ENCODE data around the gene VWA3A. TPM values are rescaled to one million over a fixed set of nuclear protein-coding genes. Genes with fewer than 3 reads are reported as not detected.
A peak's percentile ranks its signal among the peaks of the same experiment; 100 is the strongest.
"Not testable (repeated sequence)": the region's sequence is repeated elsewhere in the genome, so short reads cannot be mapped to it uniquely, and the experiment has no call there.

Gene VWA3A
- total RNA-seq, 2 donors from 2014 or later, result 0.16 to 0.90 TPM

GRCh38 chr16:22163806-22164205 is 71.5 kb downstream of the VWA3A start:
- no peaks in the 10 kb centered on the region for H3K9me3 ChIP-seq (ENCODE audit: control insufficient read depth, low read length, poor library complexity, severe bottlenecking)
- Mint-ChIP-seq H3K4me3 (no peak overlapping the region), H3K27me3 (no peaks in the 10 kb centered on the region), H3K36me3 (ENCODE audit: low read depth) (peaks cover 3% of the 10 kb centered on the region), H3K4me1 (no peaks in the 10 kb centered on the region), H3K27ac (no peak overlapping the region)
- ATAC-seq (no peak), DNase-seq (no peak)

- no peak for DNase-seq
- H3K27me3 Mint-ChIP-seq, result no peaks in the 10 kb centered on the region
- peak overlapping the region; percentile 46 for H3K27ac Mint-ChIP-seq
- peaks cover 3% of the 10 kb centered on the region for H3K36me3 Mint-ChIP-seq (ENCODE audit: low read depth)
- no peak overlapping the region for H3K4me3 Mint-ChIP-seq
- H3K4me1 Mint-ChIP-seq, result no peaks in the 10 kb centered on the region
- no peaks in the 10 kb centered on the region for H3K9me3 ChIP-seq (ENCODE audit: control insufficient read depth, low read length, poor library complexity, severe bottlenecking)
- no peak for ATAC-seq
Measured at GRCh38 chr16:22164482-22164881, 72.1 kb downstream of the VWA3A start.

GRCh38 chr16:22165508-22166285 is 73.4 kb downstream of the VWA3A start:
- Mint-ChIP-seq H3K4me1 (no peaks in the 10 kb centered on the region), H3K27me3 (no peaks in the 10 kb centered on the region), H3K4me3 (no peak overlapping the region), H3K36me3 (ENCODE audit: low read depth) (peaks cover 3% of the 10 kb centered on the region), H3K27ac (no peak overlapping the region)
- DNase-seq (no peak), ATAC-seq (no peak)
- H3K9me3 ChIP-seq (ENCODE audit: control insufficient read depth, low read length, poor library complexity, severe bottlenecking), result no peaks in the 10 kb centered on the region

GRCh38 chr16:22171953-22172352 is 79.6 kb downstream of the VWA3A start:
- no peak for DNase-seq
- no peaks in the 10 kb centered on the region for H3K27me3 Mint-ChIP-seq
- H3K4me3 Mint-ChIP-seq, result no peak overlapping the region
- H3K36me3 Mint-ChIP-seq (ENCODE audit: low read depth), result no peaks in the 10 kb centered on the region
- H3K4me1 Mint-ChIP-seq, result peaks cover 3% of the 10 kb centered on the region
- H3K27ac Mint-ChIP-seq, result no peak overlapping the region
- no peak for ATAC-seq
- H3K9me3 ChIP-seq (ENCODE audit: control insufficient read depth, low read length, poor library complexity, severe bottlenecking), result no peaks in the 10 kb centered on the region

GRCh38 chr16:22172642-22173041 is 80.3 kb downstream of the VWA3A start:
- not testable (repeated sequence) for H3K27ac Mint-ChIP-seq; H3K36me3 Mint-ChIP-seq (ENCODE audit: low read depth); DNase-seq; H3K4me3 Mint-ChIP-seq; H3K27me3 Mint-ChIP-seq; H3K9me3 ChIP-seq (ENCODE audit: control insufficient read depth, low read length, poor library complexity, severe bottlenecking); H3K4me1 Mint-ChIP-seq; ATAC-seq

- Mint-ChIP-seq H3K4me1 (peaks cover 4% of the 10 kb centered on the region), H3K27ac (no peak overlapping the region), H3K4me3 (no peak overlapping the region), H3K36me3 (ENCODE audit: low read depth) (peaks cover 2% of the 10 kb centered on the region), H3K27me3 (no peaks in the 10 kb centered on the region)
- H3K9me3 ChIP-seq (ENCODE audit: control insufficient read depth, low read length, poor library complexity, severe bottlenecking), result no peaks in the 10 kb centered on the region
- no peak for DNase-seq
- ATAC-seq, result no peak
Measured at GRCh38 chr16:22174642-22175041, 82.3 kb downstream of the VWA3A start.

- no peak overlapping the region for H3K4me3 Mint-ChIP-seq
- H3K27ac Mint-ChIP-seq, result no peak overlapping the region
- peaks cover 4% of the 10 kb centered on the region for H3K4me1 Mint-ChIP-seq
- H3K9me3 ChIP-seq (ENCODE audit: control insufficient read depth, low read length, poor library complexity, severe bottlenecking), result no peaks in the 10 kb centered on the region
- no peaks in the 10 kb centered on the region for H3K27me3 Mint-ChIP-seq
- ATAC-seq, result no peak
- no peak for DNase-seq
- peaks cover 2% of the 10 kb centered on the region for H3K36me3 Mint-ChIP-seq (ENCODE audit: low read depth)
Measured at GRCh38 chr16:22177968-22178930, 85.9 kb downstream of the VWA3A start.

- no peaks in the 10 kb centered on the region for H3K27me3 Mint-ChIP-seq
- H3K36me3 Mint-ChIP-seq (ENCODE audit: low read depth), result peaks cover 2% of the 10 kb centered on the region
- ATAC-seq (no peak), DNase-seq (no peak)
- H3K4me3 Mint-ChIP-seq, result no peak overlapping the region
- no peaks in the 10 kb centered on the region for H3K9me3 ChIP-seq (ENCODE audit: control insufficient read depth, low read length, poor library complexity, severe bottlenecking)
- no peak overlapping the region for H3K27ac Mint-ChIP-seq
- H3K4me1 Mint-ChIP-seq, result peaks cover 4% of the 10 kb centered on the region
Measured at GRCh38 chr16:22181426-22181825, 89.1 kb downstream of the VWA3A start.

GRCh38 chr16:22181843-22182242 is 89.5 kb downstream of the VWA3A start:
- no peaks in the 10 kb centered on the region for H3K9me3 ChIP-seq (ENCODE audit: control insufficient read depth, low read length, poor library complexity, severe bottlenecking)
- Mint-ChIP-seq H3K36me3 (ENCODE audit: low read depth) (peaks cover 2% of the 10 kb centered on the region), H3K27me3 (no peaks in the 10 kb centered on the region), H3K4me1 (peaks cover 5% of the 10 kb centered on the region), H3K27ac (no peak overlapping the region), H3K4me3 (no peak overlapping the region)
- no peak for DNase-seq
- ATAC-seq, result no peak

- DNase-seq (no peak), ATAC-seq (no peak)
- H3K27me3 Mint-ChIP-seq, result no peaks in the 10 kb centered on the region
- H3K27ac Mint-ChIP-seq, result no peak overlapping the region
- H3K4me3 Mint-ChIP-seq, result no peak overlapping the region
- H3K4me1 Mint-ChIP-seq, result peaks cover 11% of the 10 kb centered on the region
- no peaks in the 10 kb centered on the region for H3K9me3 ChIP-seq (ENCODE audit: control insufficient read depth, low read length, poor library complexity, severe bottlenecking)
- peaks cover 2% of the 10 kb centered on the region for H3K36me3 Mint-ChIP-seq (ENCODE audit: low read depth)
Measured at GRCh38 chr16:22183335-22183734, 91.0 kb downstream of the VWA3A start.

GRCh38 chr16:22183901-22184614 is 91.7 kb downstream of the VWA3A start:
- DNase-seq (no peak), ATAC-seq (peak; percentile 27)
- peaks cover 15% of the 10 kb centered on the region for H3K4me1 Mint-ChIP-seq
- H3K36me3 Mint-ChIP-seq (ENCODE audit: low read depth), result no peaks in the 10 kb centered on the region
- H3K27ac Mint-ChIP-seq, result peak overlapping the region; percentile 29
- H3K4me3 Mint-ChIP-seq, result no peak overlapping the region
- H3K9me3 ChIP-seq (ENCODE audit: control insufficient read depth, low read length, poor library complexity, severe bottlenecking), result no peaks in the 10 kb centered on the region
- no peaks in the 10 kb centered on the region for H3K27me3 Mint-ChIP-seq

- no peaks in the 10 kb centered on the region for H3K36me3 Mint-ChIP-seq (ENCODE audit: low read depth)
- peaks cover 20% of the 10 kb centered on the region for H3K4me1 Mint-ChIP-seq
- H3K4me3 Mint-ChIP-seq, result no peak overlapping the region
- ATAC-seq (no peak), DNase-seq (no peak)
- no peaks in the 10 kb centered on the region for H3K9me3 ChIP-seq (ENCODE audit: control insufficient read depth, low read length, poor library complexity, severe bottlenecking)
- H3K27ac Mint-ChIP-seq, result peak overlapping the region; percentile 29
- no peaks in the 10 kb centered on the region for H3K27me3 Mint-ChIP-seq
Measured at GRCh38 chr16:22184615-22184968, 92.3 kb downstream of the VWA3A start.

GRCh38 chr16:22186517-22186916 is 94.2 kb downstream of the VWA3A start:
- H3K36me3 Mint-ChIP-seq (ENCODE audit: low read depth), result no peaks in the 10 kb centered on the region
- H3K4me1 Mint-ChIP-seq, result peaks cover 31% of the 10 kb centered on the region
- peak overlapping the region; percentile 97 for H3K27ac Mint-ChIP-seq
- H3K4me3 Mint-ChIP-seq, result no peak overlapping the region
- no peak for DNase-seq
- H3K27me3 Mint-ChIP-seq, result no peaks in the 10 kb centered on the region
- H3K9me3 ChIP-seq (ENCODE audit: control insufficient read depth, low read length, poor library complexity, severe bottlenecking), result no peaks in the 10 kb centered on the region
- no peak for ATAC-seq

Measured in T-helper 17 cell (primary cell).